ENCODE data around the gene RHCG. TPM values are rescaled to one million over a fixed set of nuclear protein-coding genes. Genes with fewer than 3 reads are reported as not detected.

RHCG gene
- total RNA-seq, 1 donor from 2014 or later: not detected

Other genes starting within 250 kb of the RHCG start
- gene POLG, start 161.8 kb downstream of the RHCG start, total RNA-seq: 42.3 and 63.7 TPM in 2 replicates
- 0.40 and 1.5 TPM in 2 replicates for gene TICRR, start 78.9 kb upstream of the RHCG start, total RNA-seq
- 0.40 and 1.1 TPM in 2 replicates for gene KIF7, start 158.9 kb upstream of the RHCG start, total RNA-seq
- gene PLIN1, start 182.8 kb upstream of the RHCG start, total RNA-seq: under 0.01 TPM in 1 of 2 replicates, not detected in the other
- 3.7 and 3.8 TPM in 2 replicates for gene PEX11A, start 194.2 kb upstream of the RHCG start, total RNA-seq
- gene WDR93, start 194.2 kb upstream of the RHCG start, total RNA-seq: not detected in 2 replicates